Fibroblast of villous mesenchyme (primary cell): Measurements from ENCODE around the gene UBE2R2. TPM values are rescaled to one million over a fixed set of nuclear protein-coding genes. Genes with fewer than 3 reads are reported as not detected.
"Not testable (repeated sequence)": the region's sequence is repeated elsewhere in the genome, so short reads cannot be mapped to it uniquely, and the experiment has no call there.

ENCODE experiments used
- DNase-seq: peaks from one replicate; pipeline ENCODE4 v3.0.0-alpha.2; 2010; ENCODE audit warnings: low read depth
- H3K4me3 ChIP-seq: 2 replicates; pipeline ENCODE4 v1.5.1; 2011; ENCODE audit warnings: low read depth, mild to moderate bottlenecking, low read length
- CTCF ChIP-seq: IDR thresholded peaks from 2 replicates; pipeline ENCODE4 v1.5.1; 2012; ENCODE audit warnings: low read depth, mild to moderate bottlenecking, low read length; ENCODE audit not compliant: insufficient read depth
- total RNA-seq: library from RNA; depleted of rRNA; stranded (reverse); fragments of >200 nt; gene quantifications from 2 replicates; pipeline ENCODE4 v1.2.3, GENCODE V29; 2012

UBE2R2 gene
- total RNA-seq, 1 donor: 20.3 TPM

- no peak for DNase-seq
- no peak for TF ChIP-seq CTCF
- H3K4me3 ChIP-seq: no peak overlapping the region
Observed at GRCh38 chr9:33794560-33794959, 22.4 kb upstream of the UBE2R2 start.

- TF ChIP-seq CTCF: no peak
- no peak for DNase-seq
- no peak within 1 kb of the TSS for H3K4me3 ChIP-seq
Observed at GRCh38 chr9:33795281-33795680, 21.7 kb upstream of the UBE2R2 start, which contains the start of gene PRSS3. Gene PRSS3 (plus strand): TSS chr9:33795561. CDS start chr9:33795574, 13 bp downstream.

GRCh38 chr9:33795819-33796218 lies 21.1 kb upstream of the UBE2R2 start:
- no peak for DNase-seq
- no peak for TF ChIP-seq CTCF

GRCh38 chr9:33796679-33797078 lies 20.3 kb upstream of the UBE2R2 start:
- H3K4me3 ChIP-seq, DNase-seq: not testable (repeated sequence)

More at GRCh38 chr9:33795819-33796218, 21.1 kb upstream of the UBE2R2 start:
- H3K4me3 ChIP-seq: no peak overlapping the region

GRCh38 chr9:33797837-33798236 lies 19.1 kb upstream of the UBE2R2 start:
- no peak overlapping the region for H3K4me3 ChIP-seq
- DNase-seq: no peak
- TF ChIP-seq CTCF: no peak

- no peak for DNase-seq
- no peak for TF ChIP-seq CTCF
Observed at GRCh38 chr9:33798545-33798944, 18.4 kb upstream of the UBE2R2 start.

GRCh38 chr9:33799928-33800704 lies 16.8 kb upstream of the UBE2R2 start:
- no peak for TF ChIP-seq CTCF
- H3K4me3 ChIP-seq: no peak overlapping the region
- no peak for DNase-seq

More at GRCh38 chr9:33798545-33798944, 18.4 kb upstream of the UBE2R2 start:
- H3K4me3 ChIP-seq: no peak overlapping the region
